H1 (cell line): ENCODE measurements around the gene AP2B1. TPM values are rescaled to one million over a fixed set of nuclear protein-coding genes. Genes with fewer than 3 reads are reported as not detected.
A peak's percentile ranks its signal among the peaks of the same experiment; 100 is the strongest.

Experiments
- CTCF ChIA-PET: fragments of 300-600 bp; sonication (Branson Sonifier 250); formaldehyde crosslinking; loops from one replicate; lab custom pipeline; 2021; ENCODE audit not compliant: partially characterized antibody; lab: Charles Lee
- POLR2A ChIA-PET: fragments of 300-600 bp; sonication (Branson Sonifier 250); formaldehyde crosslinking; loops from one replicate; lab custom pipeline; 2021; ENCODE audit warnings: inconsistent platforms; ENCODE audit not compliant: partially characterized antibody; lab: Charles Lee
- DNase-seq, 2 experiments: peaks; one replicate each; pipeline versions ENCODE4 v3.0.0 to v3.0.0-alpha.2; 2010 to 2022; ENCODE audit warnings: low spot score in 2 of 2, low read depth in 1 of 2, mixed read lengths in 1 of 2
- FAIRE-seq: peaks from 2 replicates; lab custom pipeline; 2011; peaks lifted over from hg19 to GRCh38; lab: Jason Lieb, UNC
- H2AFZ ChIP-seq: 2 replicates; pipeline ENCODE4 v1.8.1; 2012; ENCODE audit warnings: low read length, inconsistent platforms
- H2AK5ac ChIP-seq: 2 replicates; pipeline ENCODE4 v1.6.1; 2013; ENCODE audit warnings: low read depth, low read length
- H2BK120ac ChIP-seq: replicated peaks from 2 replicates; pipeline ENCODE3; 2013; ENCODE audit warnings: low read depth, low read length, inconsistent platforms
- H2BK12ac ChIP-seq: 2 replicates; pipeline ENCODE4 v1.6.1; 2013; ENCODE audit warnings: low read depth, low read length
- H2BK15ac ChIP-seq: 2 replicates; pipeline ENCODE4 v1.6.1; 2013; ENCODE audit warnings: low read length
- H2BK20ac ChIP-seq: 2 replicates; pipeline ENCODE4 v1.6.1; 2013; ENCODE audit warnings: low read length
- H2BK5ac ChIP-seq: 2 replicates; pipeline ENCODE4 v1.6.1; 2013; ENCODE audit warnings: low read depth, low read length
- H3K14ac ChIP-seq: 2 replicates; pipeline ENCODE4 v1.6.1; 2013; ENCODE audit warnings: inconsistent platforms; ENCODE audit not compliant: insufficient read length
- H3K18ac ChIP-seq: 2 replicates; pipeline ENCODE4 v1.6.1; 2013; ENCODE audit warnings: low read length; ENCODE audit errors: extremely low read depth
- H3K23ac ChIP-seq: 2 replicates; pipeline ENCODE4 v1.6.1; 2013; ENCODE audit warnings: inconsistent platforms; ENCODE audit not compliant: insufficient read length
- H3K23me2 ChIP-seq: 2 replicates; pipeline ENCODE4 v1.6.1; 2013; ENCODE audit warnings: low read depth, low read length
- H3K27ac ChIP-seq: 2 replicates; pipeline ENCODE4 v1.6.1; 2011; ENCODE audit warnings: low read depth, low read length, inconsistent platforms
- H3K27me3 ChIP-seq, 4 experiments: replicated peaks in 1 of 4; 1 replicate in 1 of 4; 2 replicates in 3 of 4; pipeline versions ENCODE4 v1.6.1 to v1.8.1; 2011 to 2013; ENCODE audit warnings: low read length in 3 of 4, mild to moderate bottlenecking in 3 of 4, inconsistent platforms in 2 of 4, mixed read lengths in 2 of 4, moderate library complexity in 1 of 4; ENCODE audit not compliant: control insufficient read depth in 3 of 4, insufficient read depth in 3 of 4; ENCODE audit errors: extremely low read depth in 1 of 4
- H3K36me3 ChIP-seq, 4 experiments: 2 replicates each; pipeline versions ENCODE4 v1.6.1 to v1.8.1; 2011 to 2013; ENCODE audit warnings: mild to moderate bottlenecking in 4 of 4, low read length in 3 of 4, moderate library complexity in 2 of 4, control low read depth in 1 of 4, inconsistent platforms in 1 of 4; ENCODE audit not compliant: insufficient read depth in 4 of 4, control insufficient read depth in 2 of 4
- H3K4ac ChIP-seq: replicated peaks from 2 replicates; pipeline ENCODE3; 2013; ENCODE audit warnings: low read length, low read depth, mixed read lengths, inconsistent platforms; ENCODE audit not compliant: insufficient read length
- H3K4me1 ChIP-seq, 4 experiments: replicated peaks in 1 of 4; 1 replicate in 1 of 4; 2 replicates in 3 of 4; pipeline versions ENCODE4 v1.6.1 to v1.8.1; 2011 to 2013; ENCODE audit warnings: low read length in 3 of 4, inconsistent platforms in 2 of 4, mixed read lengths in 1 of 4; ENCODE audit not compliant: insufficient read depth in 4 of 4, control insufficient read depth in 3 of 4
- H3K4me2 ChIP-seq, 2 experiments: 2 replicates each; pipeline versions ENCODE4 v1.6.1 to v1.8.1; 2011 to 2013; ENCODE audit warnings: low read depth in 2 of 2, low read length in 2 of 2, control low read depth in 1 of 2, inconsistent platforms in 1 of 2, mild to moderate bottlenecking in 1 of 2; ENCODE audit not compliant: insufficient read depth in 1 of 2
- H3K4me3 ChIP-seq, 4 experiments: fragments of 200-600, 300-600 bp in 1 of 4; sonication (generic), shearing (Covaris generic), sonication (Bioruptor Twin) in 1 of 4; 2 replicates each; pipeline versions ENCODE4 v1.5.1 to v1.8.1; 2011 to 2016; ENCODE audit warnings: low read length in 4 of 4, low read depth in 3 of 4, control low read depth in 2 of 4, inconsistent platforms in 2 of 4, mild to moderate bottlenecking in 2 of 4, mixed read lengths in 1 of 4, moderate library complexity in 1 of 4; ENCODE audit not compliant: insufficient read depth in 2 of 4; ENCODE audit errors: extremely low read depth in 1 of 4
- H3K56ac ChIP-seq: replicated peaks from 2 replicates; pipeline ENCODE3; 2013; ENCODE audit warnings: low read depth, mild to moderate bottlenecking, mixed read lengths, low read length, inconsistent platforms; ENCODE audit not compliant: insufficient read length
- H3K79me1 ChIP-seq: 2 replicates; pipeline ENCODE4 v1.6.1; 2013; ENCODE audit warnings: low read depth, low read length, control low read depth
- H3K79me2 ChIP-seq, 2 experiments: 2 replicates each; pipeline versions ENCODE4 v1.6.1 to v1.8.1; 2012 to 2013; ENCODE audit warnings: low read length in 2 of 2, mild to moderate bottlenecking in 2 of 2, inconsistent platforms in 1 of 2; ENCODE audit not compliant: insufficient read depth in 2 of 2, control insufficient read depth in 1 of 2
- H3K9ac ChIP-seq, 4 experiments: replicated peaks in 1 of 4; 1 replicate in 1 of 4; 2 replicates in 3 of 4; pipeline versions ENCODE4 v1.6.1 to v1.8.1; 2011 to 2013; ENCODE audit warnings: low read depth in 3 of 4, low read length in 3 of 4, control low read depth in 2 of 4, mild to moderate bottlenecking in 2 of 4, moderate library complexity in 2 of 4, inconsistent platforms in 1 of 4; ENCODE audit errors: extremely low read depth in 1 of 4
- H3K9me3 ChIP-seq, 2 experiments: 2 replicates each; pipeline versions ENCODE4 v1.6.1 to v1.8.1; 2012 to 2013; ENCODE audit warnings: mild to moderate bottlenecking in 2 of 2, moderate library complexity in 2 of 2, control low read depth in 1 of 2, inconsistent platforms in 1 of 2, low read depth in 1 of 2, low read length in 1 of 2, mixed read lengths in 1 of 2; ENCODE audit not compliant: insufficient read depth in 2 of 2
- H4K20me1 ChIP-seq, 2 experiments: replicated peaks in 1 of 2; 2 replicates each; pipeline versions ENCODE3 to v1.8.1; 2011 to 2013; ENCODE audit warnings: inconsistent platforms in 2 of 2, low read length in 2 of 2, mild to moderate bottlenecking in 1 of 2; ENCODE audit not compliant: insufficient read depth in 2 of 2, control insufficient read depth in 1 of 2
- H4K5ac ChIP-seq: 2 replicates; pipeline ENCODE4 v1.6.1; 2013; ENCODE audit warnings: low read length, low read depth, mixed read lengths, inconsistent platforms; ENCODE audit not compliant: insufficient read length
- H4K8ac ChIP-seq: 2 replicates; pipeline ENCODE4 v1.8.0; 2013; ENCODE audit warnings: mild to moderate bottlenecking, moderate library complexity, low read length, inconsistent platforms; ENCODE audit not compliant: insufficient read depth; ENCODE audit errors: extremely low read depth
- H4K91ac ChIP-seq: replicated peaks from 2 replicates; pipeline ENCODE3; 2013; ENCODE audit warnings: low read length, mixed read lengths, inconsistent platforms; ENCODE audit not compliant: insufficient read length
- CTBP2 ChIP-seq: IDR thresholded peaks from 2 replicates; pipeline ENCODE4 v1.7.0; 2011; ENCODE audit warnings: borderline replicate concordance, mild to moderate bottlenecking, moderate library complexity, mixed read lengths, low read length; ENCODE audit not compliant: insufficient read depth, insufficient read length
- GABPA ChIP-seq: IDR thresholded peaks from 2 replicates; pipeline ENCODE4 v1.6.1; 2011; ENCODE audit warnings: mild to moderate bottlenecking, low read length, moderate library complexity, borderline replicate concordance; ENCODE audit not compliant: insufficient read depth
- KDM4A ChIP-seq: IDR thresholded peaks from one replicate; pipeline ENCODE4 v1.7.1; 2012; ENCODE audit warnings: low read depth, mild to moderate bottlenecking, moderate library complexity, low read length, inconsistent platforms; ENCODE audit not compliant: severe bottlenecking
- NANOG ChIP-seq: IDR thresholded peaks from 2 replicates; pipeline ENCODE4 v1.6.1; 2011; ENCODE audit warnings: low read length, low read depth, mild to moderate bottlenecking, inconsistent platforms; ENCODE audit not compliant: insufficient read depth, poor library complexity, severe bottlenecking
- PHF8 ChIP-seq: fragments of 200-600 bp; sonication (generic); conservative IDR thresholded peaks from 2 replicates; pipeline ENCODE4 v1.7.1; 2012; ENCODE audit warnings: low read depth, mild to moderate bottlenecking, inconsistent platforms, low read length, moderate library complexity
- RAD21 ChIP-seq, 2 experiments: IDR thresholded peaks in 1 of 2; conservative IDR thresholded peaks in 1 of 2; 2 replicates each; pipeline ENCODE4 v1.6.1; 2011; ENCODE audit warnings: low read depth in 2 of 2, low read length in 2 of 2, improper control_type of control experiment in 1 of 2, inconsistent platforms in 1 of 2, mild to moderate bottlenecking in 1 of 2, moderate library complexity in 1 of 2
- TCF12 ChIP-seq: IDR thresholded peaks from 2 replicates; pipeline ENCODE4 v1.6.1; 2011; ENCODE audit warnings: low read depth, mild to moderate bottlenecking, low read length
- YY1 ChIP-seq: IDR thresholded peaks from 2 replicates; pipeline ENCODE4 v1.6.1; 2011; ENCODE audit warnings: low read depth, mild to moderate bottlenecking, low read length
- WGBS, 2 experiments: shearing (Covaris generic) in 1 of 2; methylation state at CpG; one replicate each; pipeline versions ENCODE4 v1.1.6 to v1.1.7; 2013 to 2015; ENCODE audit warnings: low lambda C conversion rate in 2 of 2, mixed read lengths in 2 of 2, inconsistent platforms in 1 of 2, low coverage in 1 of 2, missing lambda C conversion rate in 1 of 2; ENCODE audit not compliant: insufficient replicate concordance in 2 of 2, insufficient coverage in 1 of 2, insufficient read length in 1 of 2; ENCODE audit errors: extremely low coverage in 1 of 2, missing lambda C conversion rate in 1 of 2; 5-methylcytosine and 5-hydroxymethylcytosine counted together
- polyA plus RNA-seq, 7 experiments: library from polyadenylated mRNA; depleted of rRNA in 3 of 7; stranded (reverse) in 5 of 7; unstranded in 2 of 7; fragments of >200 nt in 5 of 7; fragments of 200-250 nt in 2 of 7; gene quantifications; 1 replicate in 5 of 7; 2 replicates in 1 of 7; 4 replicates in 1 of 7; pipeline versions ENCODE4 v1.2.1 to v1.2.3, GENCODE V29; 2011 to 2013; ENCODE audit warnings: missing spikeins in 2 of 7, mixed read lengths in 2 of 7
- total RNA-seq: library from RNA; stranded (reverse); fragmentation: NEBNext Ultra II Directional; extraction: Animal tissue kit (Norgen Biotek cat#: 25700); gene quantifications from 2 replicates; pipeline ENCODE4 v1.2.1, GENCODE V29; 2021
- TF ChIP-seq, protein P1 (sequence below): IDR thresholded peaks from 2 replicates; pipeline ENCODE4 v1.6.1; 2012; ENCODE audit warnings: inconsistent platforms

The AP2B1 gene
- total and polyA plus RNA-seq, 2 of the 8 experiments (the other 6 are each of a cell fraction or from before 2014, with no cell fraction given), result 95.5 to 199 TPM

DNA sequence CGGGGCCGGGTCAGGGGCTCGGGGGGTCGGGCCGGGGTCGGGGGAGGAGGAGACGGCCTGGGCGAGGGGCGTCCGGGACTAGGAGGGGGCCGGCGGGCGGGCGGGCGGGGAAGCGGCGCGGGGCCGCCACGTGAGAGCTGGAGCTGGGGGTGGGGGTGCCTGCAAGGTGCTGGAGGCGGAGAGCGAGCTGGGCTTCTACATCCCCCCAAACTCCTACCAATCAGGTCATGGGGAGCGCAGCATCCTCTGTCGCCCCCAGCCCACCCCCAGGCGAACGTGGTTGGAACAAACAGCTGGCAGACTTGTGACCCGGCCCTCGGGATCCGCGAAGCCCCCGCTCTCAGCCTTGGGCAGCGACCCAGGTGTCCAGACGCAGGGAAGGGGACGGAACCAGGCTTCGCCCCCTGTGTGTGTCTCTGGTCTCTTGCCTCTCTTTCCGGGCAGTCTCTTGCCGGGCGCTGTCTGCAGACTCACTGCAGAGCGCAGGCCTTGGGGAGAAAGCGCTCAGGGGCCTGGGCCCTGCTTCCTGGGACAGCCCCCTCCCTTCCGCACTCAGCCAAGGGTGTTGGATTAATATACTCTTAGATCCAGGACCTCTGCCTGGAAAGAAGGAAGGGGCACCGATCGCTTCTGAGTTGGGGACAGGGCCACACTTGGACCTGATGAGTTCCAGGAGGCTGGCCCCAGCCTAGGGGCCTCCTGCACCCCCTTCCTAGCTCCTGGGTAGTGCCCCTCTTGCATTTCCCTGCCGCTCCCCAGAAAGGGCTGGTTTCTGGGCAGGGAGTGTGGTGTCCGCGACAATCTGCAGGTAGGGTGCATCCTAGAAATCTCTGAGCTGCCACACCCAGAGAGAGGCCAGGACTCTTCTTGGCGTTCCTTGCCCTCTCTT lies 145.0 kb downstream of the AP2B1 start:
- H3K18ac ChIP-seq, result peak overlapping the region; percentile 93; the same call in 1 of the 2 replicates
- FAIRE-seq (no peak), DNase-seq (peak in 1 of 2 experiments; percentile 70)
- H2BK12ac ChIP-seq, result no peak overlapping the region
- no peaks in the 10 kb centered on the region for H3K79me2 ChIP-seq
- peak overlapping the region in 2 of 4 experiments; percentile 38 to 39; a peak in 3 of 7 replicates for H3K9ac ChIP-seq
- CTCF ChIA-PET, result interaction anchor here (0.9 to 9.8 kb wide), 11 partner anchors 8 to 119 kb away, joined by 3 to 45 read pairs (median 3); no protein-coding TSS in a partner anchor
- WGBS, 2 experiments, result 5% methylated on average over 21 of the region's 47 CpGs; no CpG with 5 or more reads in 1 of the 2 experiments
- no peak overlapping the region for H3K27ac ChIP-seq
- H2BK120ac ChIP-seq, result no peak overlapping the region
- no peak overlapping the region for H4K91ac ChIP-seq
- no peak overlapping the region for H3K56ac ChIP-seq
- peaks cover 2% of the 10 kb centered on the region; the same call in 1 of the 2 replicates for H3K79me1 ChIP-seq
- no peaks in the 10 kb centered on the region for H3K36me3 ChIP-seq
- no peak overlapping the region for H3K23ac ChIP-seq
- H2BK5ac ChIP-seq, result peak overlapping the region; percentile 44; the same call in 1 of the 2 replicates
- H4K20me1 ChIP-seq, result peaks cover 5 to 13% of the 10 kb centered on the region in 2 experiments
- no peak overlapping the region for H3K14ac ChIP-seq
- H3K9me3 ChIP-seq, result no peaks in the 10 kb centered on the region
- POLR2A ChIA-PET, result interaction anchor here (0.5 to 3.7 kb wide), 12 partner anchors 9 to 771 kb away, joined by 3 to 16 read pairs (median 3); partner anchors contain the start of genes CCT6B, TAF15 and ZNF830
- H2BK20ac ChIP-seq, result no peak overlapping the region
- H3K23me2 ChIP-seq, result peaks cover 9% of the 10 kb centered on the region; the same call in 1 of the 2 replicates
- H4K8ac ChIP-seq, result no peak overlapping the region
- no peak overlapping the region for H4K5ac ChIP-seq
- peaks cover 0 to 8% (median 5%) of the 10 kb centered on the region in 4 experiments; a peak in 4 of 7 replicates for H3K27me3 ChIP-seq
- H3K4me3 ChIP-seq, result peak overlapping the region; percentile 67 to 85 (median 78)
- H2AK5ac ChIP-seq, result no peak overlapping the region
- peaks cover 7 to 26% (median 8%) of the 10 kb centered on the region in 4 experiments; a peak in 6 of 7 replicates for H3K4me1 ChIP-seq
- peak overlapping the region; percentile 78 to 98 for H3K4me2 ChIP-seq
- H3K4ac ChIP-seq, result no peak overlapping the region
- H2BK15ac ChIP-seq, result no peak overlapping the region; the same call in 1 of the 2 replicates
- no peak overlapping the region for H2AFZ ChIP-seq
- TF ChIP-seq YY1 (no peak), GABPA (no peak), RAD21 (IDR thresholded peaks at IDR 0.05 in 1 of 2, conservative IDR thresholded peaks at IDR 0.05 in 1 of 2; ENCODE audit: low read depth in 2 of 2, low read length in 2 of 2) (no peak), CTBP2 (peak; percentile 46), TCF12 (no peak), NANOG (no peak), PHF8 (0 out of 2 replicates have a peak, but pooled peaks have one; percentile 28), KDM4A (peak; percentile 80)
- TF ChIP-seq, protein P1, sequence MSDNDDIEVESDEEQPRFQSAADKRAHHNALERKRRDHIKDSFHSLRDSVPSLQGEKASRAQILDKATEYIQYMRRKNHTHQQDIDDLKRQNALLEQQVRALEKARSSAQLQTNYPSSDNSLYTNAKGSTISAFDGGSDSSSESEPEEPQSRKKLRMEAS, result 0 out of 2 replicates have a peak, but pooled peaks have one; percentile 13
